ENCODE data around the gene SLX4IP. TPM values are rescaled to one million over a fixed set of nuclear protein-coding genes. Genes with fewer than 3 reads are reported as not detected.

The SLX4IP gene
- total and polyA plus RNA-seq, 2 of the 13 experiments (the other 11 are each of a cell fraction or from before 2014, with no cell fraction given) = 3.6 to 7.3 TPM

DNA sequence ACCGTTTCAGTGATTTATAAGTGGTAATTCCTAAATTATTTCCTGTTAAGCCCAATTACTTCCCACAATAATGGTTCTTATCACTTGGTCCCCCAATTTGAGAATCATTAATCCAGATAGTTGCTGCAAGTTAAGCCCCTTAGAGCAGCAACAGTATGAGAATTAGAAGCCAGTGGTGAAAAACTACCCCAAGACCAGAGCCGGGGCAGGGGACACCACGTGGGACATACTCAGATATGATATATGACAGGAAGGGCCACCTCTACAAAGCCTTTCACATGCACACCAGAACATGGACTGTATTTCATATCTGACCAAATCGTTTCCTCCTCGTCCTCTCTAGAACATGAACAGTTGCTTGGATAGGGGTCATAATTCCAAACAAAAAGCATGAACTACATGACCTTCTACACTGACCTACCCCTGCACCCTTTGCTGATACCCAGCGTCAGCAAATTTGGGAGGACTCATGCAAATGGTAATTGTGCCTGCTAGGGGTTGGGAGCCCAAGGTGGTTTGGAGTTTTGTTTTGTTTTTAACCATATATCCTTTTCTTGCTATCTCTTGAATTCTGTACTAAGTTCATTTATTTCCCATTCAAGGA, 234.8 kb downstream of the SLX4IP start (continued):
- peak; percentile 76; the same call in 1 of the 2 replicates for TF ChIP-seq ZNF547 (CRISPR knock-in tag; IDR thresholded peaks at IDR 0.05)
- no peak for TF ChIP-seq ZNF367 (CRISPR knock-in tag; IDR thresholded peaks at IDR 0.05; ENCODE audit: borderline replicate concordance)
- TF ChIP-seq, protein P1, sequence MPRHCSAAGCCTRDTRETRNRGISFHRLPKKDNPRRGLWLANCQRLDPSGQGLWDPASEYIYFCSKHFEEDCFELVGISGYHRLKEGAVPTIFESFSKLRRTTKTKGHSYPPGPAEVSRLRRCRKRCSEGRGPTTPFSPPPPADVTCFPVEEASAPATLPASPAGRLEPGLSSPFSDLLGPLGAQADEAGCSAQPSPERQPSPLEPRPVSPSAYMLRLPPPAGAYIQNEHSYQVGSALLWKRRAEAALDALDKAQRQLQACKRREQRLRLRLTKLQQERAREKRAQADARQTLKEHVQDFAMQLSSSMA (CRISPR knock-in tag; IDR thresholded peaks at IDR 0.05) = 0 out of 2 replicates have a peak, but pooled peaks have one; percentile 14
- peak; percentile 66; the same call in 1 of the 2 replicates for TF ChIP-seq GLI4 (CRISPR knock-in tag; IDR thresholded peaks at IDR 0.05; ENCODE audit: borderline replicate concordance)
- TF ChIP-seq, protein P2, sequence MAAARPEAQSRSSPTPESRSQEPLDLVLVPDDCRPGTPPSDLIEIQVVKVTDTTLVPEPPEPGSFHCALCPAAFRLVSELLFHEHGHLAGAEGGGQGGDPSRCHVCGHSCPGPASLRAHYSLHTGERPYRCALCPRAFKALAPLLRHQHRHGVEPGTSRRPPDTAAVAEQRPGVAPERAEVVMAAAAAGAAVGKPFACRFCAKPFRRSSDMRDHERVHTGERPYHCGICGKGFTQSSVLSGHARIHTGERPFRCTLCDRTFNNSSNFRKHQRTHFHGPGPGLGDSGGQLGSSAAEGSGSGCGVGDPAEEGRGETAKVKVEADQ (CRISPR knock-in tag; IDR thresholded peaks at IDR 0.05; ENCODE audit: borderline replicate concordance) = 0 out of 2 replicates have a peak, but pooled peaks have one; percentile 48
- peak; percentile 64 for TF ChIP-seq MAFF (IDR thresholded peaks at IDR 0.05; ENCODE audit: low read depth, low read length)
- TF ChIP-seq NR2F6 (IDR thresholded peaks at IDR 0.05) = peak; percentile 17; the same call in 1 of the 2 replicates
- TF ChIP-seq NR2F6 (CRISPR knock-in tag; IDR thresholded peaks at IDR 0.05) = no peak
- TF ChIP-seq NFKB2 (CRISPR knock-in tag; IDR thresholded peaks at IDR 0.05; ENCODE audit: borderline replicate concordance) = no peak
- TF ChIP-seq DNMT3B (CRISPR knock-in tag; conservative IDR thresholded peaks at IDR 0.05) = no peak
- TF ChIP-seq, protein P3, sequence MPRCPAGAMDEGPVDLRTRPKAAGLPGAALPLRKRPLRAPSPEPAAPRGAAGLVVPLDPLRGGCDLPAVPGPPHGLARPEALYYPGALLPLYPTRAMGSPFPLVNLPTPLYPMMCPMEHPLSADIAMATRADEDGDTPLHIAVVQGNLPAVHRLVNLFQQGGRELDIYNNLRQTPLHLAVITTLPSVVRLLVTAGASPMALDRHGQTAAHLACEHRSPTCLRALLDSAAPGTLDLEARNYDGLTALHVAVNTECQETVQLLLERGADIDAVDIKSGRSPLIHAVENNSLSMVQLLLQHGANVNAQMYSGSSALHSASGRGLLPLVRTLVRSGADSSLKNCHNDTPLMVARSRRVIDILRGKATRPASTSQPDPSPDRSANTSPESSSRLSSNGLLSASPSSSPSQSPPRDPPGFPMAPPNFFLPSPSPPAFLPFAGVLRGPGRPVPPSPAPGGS (CRISPR knock-in tag; IDR thresholded peaks at IDR 0.05) = 0 out of 2 replicates have a peak, but pooled peaks have one; percentile 52
- TF ChIP-seq AGO2 (optimal IDR thresholded peaks at IDR 0.05; ENCODE audit: low read depth, low read length) = peak; percentile 48
- TF ChIP-seq, protein P4, sequence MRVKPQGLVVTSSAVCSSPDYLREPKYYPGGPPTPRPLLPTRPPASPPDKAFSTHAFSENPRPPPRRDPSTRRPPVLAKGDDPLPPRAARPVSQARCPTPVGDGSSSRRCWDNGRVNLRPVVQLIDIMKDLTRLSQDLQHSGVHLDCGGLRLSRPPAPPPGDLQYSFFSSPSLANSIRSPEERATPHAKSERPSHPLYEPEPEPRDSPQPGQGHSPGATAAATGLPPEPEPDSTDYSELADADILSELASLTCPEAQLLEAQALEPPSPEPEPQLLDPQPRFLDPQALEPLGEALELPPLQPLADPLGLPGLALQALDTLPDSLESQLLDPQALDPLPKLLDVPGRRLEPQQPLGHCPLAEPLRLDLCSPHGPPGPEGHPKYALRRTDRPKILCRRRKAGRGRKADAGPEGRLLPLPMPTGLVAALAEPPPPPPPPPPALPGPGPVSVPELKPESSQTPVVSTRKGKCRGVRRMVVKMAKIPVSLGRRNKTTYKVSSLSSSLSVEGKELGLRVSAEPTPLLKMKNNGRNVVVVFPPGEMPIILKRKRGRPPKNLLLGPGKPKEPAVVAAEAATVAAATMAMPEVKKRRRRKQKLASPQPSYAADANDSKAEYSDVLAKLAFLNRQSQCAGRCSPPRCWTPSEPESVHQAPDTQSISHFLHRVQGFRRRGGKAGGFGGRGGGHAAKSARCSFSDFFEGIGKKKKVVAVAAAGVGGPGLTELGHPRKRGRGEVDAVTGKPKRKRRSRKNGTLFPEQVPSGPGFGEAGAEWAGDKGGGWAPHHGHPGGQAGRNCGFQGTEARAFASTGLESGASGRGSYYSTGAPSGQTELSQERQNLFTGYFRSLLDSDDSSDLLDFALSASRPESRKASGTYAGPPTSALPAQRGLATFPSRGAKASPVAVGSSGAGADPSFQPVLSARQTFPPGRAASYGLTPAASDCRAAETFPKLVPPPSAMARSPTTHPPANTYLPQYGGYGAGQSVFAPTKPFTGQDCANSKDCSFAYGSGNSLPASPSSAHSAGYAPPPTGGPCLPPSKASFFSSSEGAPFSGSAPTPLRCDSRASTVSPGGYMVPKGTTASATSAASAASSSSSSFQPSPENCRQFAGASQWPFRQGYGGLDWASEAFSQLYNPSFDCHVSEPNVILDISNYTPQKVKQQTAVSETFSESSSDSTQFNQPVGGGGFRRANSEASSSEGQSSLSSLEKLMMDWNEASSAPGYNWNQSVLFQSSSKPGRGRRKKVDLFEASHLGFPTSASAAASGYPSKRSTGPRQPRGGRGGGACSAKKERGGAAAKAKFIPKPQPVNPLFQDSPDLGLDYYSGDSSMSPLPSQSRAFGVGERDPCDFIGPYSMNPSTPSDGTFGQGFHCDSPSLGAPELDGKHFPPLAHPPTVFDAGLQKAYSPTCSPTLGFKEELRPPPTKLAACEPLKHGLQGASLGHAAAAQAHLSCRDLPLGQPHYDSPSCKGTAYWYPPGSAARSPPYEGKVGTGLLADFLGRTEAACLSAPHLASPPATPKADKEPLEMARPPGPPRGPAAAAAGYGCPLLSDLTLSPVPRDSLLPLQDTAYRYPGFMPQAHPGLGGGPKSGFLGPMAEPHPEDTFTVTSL (CRISPR knock-in tag; IDR thresholded peaks at IDR 0.05; ENCODE audit: borderline replicate concordance) = no peak
- no peak for TF ChIP-seq ZNF431 (CRISPR knock-in tag; IDR thresholded peaks at IDR 0.05; ENCODE audit: borderline replicate concordance, low read depth)
- TF ChIP-seq RBFOX2 (IDR thresholded peaks at IDR 0.05; ENCODE audit: low read depth, low read length) = peak; percentile 66
- no peak for TF ChIP-seq HCFC1 (IDR thresholded peaks at IDR 0.05; ENCODE audit: low read depth, low read length)
- peak; percentile 68 to 85 for TF ChIP-seq MAFK (conservative IDR thresholded peaks at IDR 0.05 in 1 of 2, IDR thresholded peaks at IDR 0.05 in 1 of 2; ENCODE audit: low read length in 2 of 2)
- no peak for TF ChIP-seq ZBTB21 (CRISPR knock-in tag; IDR thresholded peaks at IDR 0.05)
- TF ChIP-seq, protein P5, sequence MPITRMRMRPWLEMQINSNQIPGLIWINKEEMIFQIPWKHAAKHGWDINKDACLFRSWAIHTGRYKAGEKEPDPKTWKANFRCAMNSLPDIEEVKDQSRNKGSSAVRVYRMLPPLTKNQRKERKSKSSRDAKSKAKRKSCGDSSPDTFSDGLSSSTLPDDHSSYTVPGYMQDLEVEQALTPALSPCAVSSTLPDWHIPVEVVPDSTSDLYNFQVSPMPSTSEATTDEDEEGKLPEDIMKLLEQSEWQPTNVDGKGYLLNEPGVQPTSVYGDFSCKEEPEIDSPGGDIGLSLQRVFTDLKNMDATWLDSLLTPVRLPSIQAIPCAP (CRISPR knock-in tag; IDR thresholded peaks at IDR 0.05; ENCODE audit: low read depth) = no peak
- TF ChIP-seq YEATS2 (CRISPR knock-in tag; IDR thresholded peaks at IDR 0.05; ENCODE audit: borderline replicate concordance) = 0 out of 2 replicates have a peak, but pooled peaks have one; percentile 14
- no peak for TF ChIP-seq NFRKB (IDR thresholded peaks at IDR 0.05)
- no peak for TF ChIP-seq MXI1 (IDR thresholded peaks at IDR 0.05; ENCODE audit: borderline replicate concordance, low read depth, low read length)
